Neural cell (in vitro differentiated cells): ENCODE results near the gene NGB. TPM values are rescaled to one million over a fixed set of nuclear protein-coding genes. Genes with fewer than 3 reads are reported as not detected.

Source experiments
- H2AFZ ChIP-seq: fragments of 200-600, 300-800 bp; sonication (generic), shearing (Covaris generic); 2 replicates; pipeline ENCODE4 v1.6.0; 2014; ENCODE audit warnings: low read depth, mild to moderate bottlenecking, antibody characterized with exemption, low read length, moderate library complexity
- H3F3A ChIP-seq: fragments of 200-600 bp; shearing (Covaris generic); 2 replicates; pipeline ENCODE4 v1.6.1; 2016; ENCODE audit warnings: mild to moderate bottlenecking, moderate library complexity, mixed read lengths, antibody characterized with exemption, low read length; ENCODE audit not compliant: insufficient read depth, poor library complexity, severe bottlenecking
- H3K27ac ChIP-seq: fragments of 200-600, 300-800 bp; sonication (generic), shearing (Covaris generic); 2 replicates; pipeline ENCODE4 v1.5.1; 2014; ENCODE audit warnings: mild to moderate bottlenecking, low read length, moderate library complexity
- H3K27me3 ChIP-seq: fragments of 300-800, 200-600 bp; sonication (generic), shearing (Covaris generic); 2 replicates; pipeline ENCODE4 v1.6.0; 2014; ENCODE audit warnings: mild to moderate bottlenecking, low read depth, low read length, moderate library complexity; ENCODE audit not compliant: insufficient read depth
- H3K36me3 ChIP-seq: fragments of 300-800, 200-600 bp; sonication (generic), shearing (Covaris generic); 2 replicates; pipeline ENCODE4 v1.5.1; 2014; ENCODE audit warnings: mild to moderate bottlenecking, antibody characterized with exemption, low read length, moderate library complexity; ENCODE audit not compliant: insufficient read depth
- H3K4me2 ChIP-seq: fragments of 300-800, 200-600 bp; sonication (generic), shearing (Covaris generic); 2 replicates; pipeline ENCODE4 v1.6.0; 2014; ENCODE audit warnings: mild to moderate bottlenecking, low read length
- H3K4me3 ChIP-seq: fragments of 300-800, 200-600 bp; sonication (generic), shearing (Covaris generic); 2 replicates; pipeline ENCODE4 v1.5.1; 2014; ENCODE audit warnings: mild to moderate bottlenecking, low read length, moderate library complexity
- H3K79me2 ChIP-seq: fragments of 200-600 bp; shearing (Covaris generic); replicated peaks from 2 replicates; pipeline ENCODE4 v1.6.0; 2014; ENCODE audit warnings: mild to moderate bottlenecking, low read length, moderate library complexity; ENCODE audit not compliant: insufficient read depth
- H3K9ac ChIP-seq: fragments of 300-800, 200-600 bp; sonication (generic), shearing (Covaris generic); 2 replicates; pipeline ENCODE4 v1.6.1; 2016; ENCODE audit warnings: mild to moderate bottlenecking, low read length, mixed read lengths
- H3K9me2 ChIP-seq: fragments of 200-600 bp; shearing (Covaris generic); 2 replicates; pipeline ENCODE4 v1.6.1; 2016; ENCODE audit warnings: mild to moderate bottlenecking, low read length, mixed read lengths; ENCODE audit not compliant: insufficient read depth
- H3K9me3 ChIP-seq: fragments of 200-600, 300-800 bp; sonication (generic), shearing (Covaris generic); 2 replicates; pipeline ENCODE4 v1.6.1; 2016; ENCODE audit warnings: mild to moderate bottlenecking, mixed run types, low read length, moderate library complexity, mixed read lengths
- H4K20me1 ChIP-seq: fragments of 200-600 bp; shearing (Covaris generic); 2 replicates; pipeline ENCODE4 v1.6.1; 2016; ENCODE audit warnings: mild to moderate bottlenecking, mixed run types; ENCODE audit not compliant: insufficient read depth
- EP300 ChIP-seq: fragments of 450-650 bp; conservative IDR thresholded peaks from 2 replicates; pipeline ENCODE4 v1.6.1; 2014; ENCODE audit warnings: antibody characterized with exemption, mild to moderate bottlenecking, moderate library complexity; ENCODE audit not compliant: poor library complexity, severe bottlenecking
- EZH2 ChIP-seq: fragments of 200-600, 300-800 bp; shearing (Covaris generic), sonication (generic); IDR thresholded peaks from 2 replicates; pipeline ENCODE4 v1.6.1; 2014; ENCODE audit warnings: antibody characterized with exemption, low read length, borderline replicate concordance, mild to moderate bottlenecking; ENCODE audit not compliant: insufficient read depth, poor library complexity, severe bottlenecking
- MXI1 ChIP-seq: fragments of 450-650 bp; conservative IDR thresholded peaks from 2 replicates; pipeline ENCODE4 v1.6.1; 2014; ENCODE audit warnings: antibody characterized with exemption, mild to moderate bottlenecking; ENCODE audit not compliant: poor library complexity, severe bottlenecking
- POLR2AphosphoS5 ChIP-seq: IDR thresholded peaks from 2 replicates; pipeline ENCODE4 v1.6.1; 2012
- RAD21 ChIP-seq: fragments of 450-650 bp; conservative IDR thresholded peaks from 2 replicates; pipeline ENCODE4 v1.6.1; 2014; ENCODE audit warnings: antibody characterized with exemption, mild to moderate bottlenecking, moderate library complexity
- SMC3 ChIP-seq: fragments of 450-650 bp; conservative IDR thresholded peaks from 2 replicates; pipeline ENCODE4 v1.6.1; 2014; ENCODE audit warnings: antibody characterized with exemption, mild to moderate bottlenecking, moderate library complexity; ENCODE audit not compliant: poor library complexity
- TAF1 ChIP-seq: IDR thresholded peaks from 2 replicates; pipeline ENCODE4 v1.6.1; 2012; ENCODE audit warnings: low read depth
- polyA plus RNA-seq: library from polyadenylated mRNA; depleted of rRNA; stranded (reverse); fragments of >200 nt; gene quantifications from 2 replicates; pipeline ENCODE4 v1.2.3, GENCODE V29; 2014
- TF ChIP-seq, protein P1 (sequence below): fragments of 450-650 bp; IDR thresholded peaks from 2 replicates; pipeline ENCODE4 v1.5.1; 2014; ENCODE audit warnings: antibody characterized with exemption, mild to moderate bottlenecking, moderate library complexity; ENCODE audit not compliant: poor library complexity, severe bottlenecking
- TF ChIP-seq, protein P2 (sequence below): IDR thresholded peaks from 2 replicates; pipeline ENCODE4 v1.6.1; 2012; ENCODE audit warnings: borderline replicate concordance

NGB gene
- polyA plus RNA-seq, 1 donor from 2014 or later: 0.87 TPM

DNA sequence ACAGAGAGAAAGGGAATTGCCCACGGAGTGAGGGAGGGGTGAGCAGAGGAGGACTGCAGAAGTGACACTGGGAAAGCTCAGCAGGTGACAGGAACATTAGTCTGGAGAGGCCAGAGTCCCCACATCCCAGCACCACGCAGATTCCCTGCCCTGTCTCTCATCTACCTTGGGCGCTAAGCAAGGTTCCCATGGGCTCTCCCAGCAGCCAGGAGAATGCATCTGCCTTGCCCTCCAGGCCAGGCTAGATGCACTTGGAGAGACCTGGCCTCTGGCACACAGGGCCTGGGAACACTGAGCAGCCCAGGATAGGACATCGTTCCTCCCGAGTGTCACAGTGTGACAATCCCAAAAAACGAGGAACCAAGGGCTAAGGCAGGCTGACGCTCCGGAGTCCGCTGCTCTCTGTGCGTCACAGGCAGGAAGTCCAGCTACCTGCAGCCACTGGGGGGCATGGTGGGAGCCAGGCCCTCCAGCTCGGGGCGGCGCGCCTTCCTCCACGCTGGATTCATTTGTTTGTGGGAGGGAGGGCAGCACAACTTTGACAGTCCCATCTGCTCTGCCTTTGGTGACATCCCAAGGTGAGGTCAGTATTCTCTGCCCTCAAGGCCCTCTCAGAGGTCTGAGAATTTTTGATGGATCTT, 5.4 kb upstream of the NGB start:
- no peaks in the 10 kb centered on the region for H3K79me2 ChIP-seq
- peak overlapping the region; percentile 67 for H3K27ac ChIP-seq
- H3K4me2 ChIP-seq: no peak overlapping the region
- H3K9me2 ChIP-seq: no peaks in the 10 kb centered on the region
- no peak for TF ChIP-seq RAD21
- TF ChIP-seq POLR2AphosphoS5: no peak
- TF ChIP-seq, protein P1, sequence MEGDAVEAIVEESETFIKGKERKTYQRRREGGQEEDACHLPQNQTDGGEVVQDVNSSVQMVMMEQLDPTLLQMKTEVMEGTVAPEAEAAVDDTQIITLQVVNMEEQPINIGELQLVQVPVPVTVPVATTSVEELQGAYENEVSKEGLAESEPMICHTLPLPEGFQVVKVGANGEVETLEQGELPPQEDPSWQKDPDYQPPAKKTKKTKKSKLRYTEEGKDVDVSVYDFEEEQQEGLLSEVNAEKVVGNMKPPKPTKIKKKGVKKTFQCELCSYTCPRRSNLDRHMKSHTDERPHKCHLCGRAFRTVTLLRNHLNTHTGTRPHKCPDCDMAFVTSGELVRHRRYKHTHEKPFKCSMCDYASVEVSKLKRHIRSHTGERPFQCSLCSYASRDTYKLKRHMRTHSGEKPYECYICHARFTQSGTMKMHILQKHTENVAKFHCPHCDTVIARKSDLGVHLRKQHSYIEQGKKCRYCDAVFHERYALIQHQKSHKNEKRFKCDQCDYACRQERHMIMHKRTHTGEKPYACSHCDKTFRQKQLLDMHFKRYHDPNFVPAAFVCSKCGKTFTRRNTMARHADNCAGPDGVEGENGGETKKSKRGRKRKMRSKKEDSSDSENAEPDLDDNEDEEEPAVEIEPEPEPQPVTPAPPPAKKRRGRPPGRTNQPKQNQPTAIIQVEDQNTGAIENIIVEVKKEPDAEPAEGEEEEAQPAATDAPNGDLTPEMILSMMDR: no peak
- TF ChIP-seq EP300: no peak
- no peak for TF ChIP-seq SMC3
- no peak for TF ChIP-seq MXI1
- TF ChIP-seq EZH2: no peak
- TF ChIP-seq, protein P2, sequence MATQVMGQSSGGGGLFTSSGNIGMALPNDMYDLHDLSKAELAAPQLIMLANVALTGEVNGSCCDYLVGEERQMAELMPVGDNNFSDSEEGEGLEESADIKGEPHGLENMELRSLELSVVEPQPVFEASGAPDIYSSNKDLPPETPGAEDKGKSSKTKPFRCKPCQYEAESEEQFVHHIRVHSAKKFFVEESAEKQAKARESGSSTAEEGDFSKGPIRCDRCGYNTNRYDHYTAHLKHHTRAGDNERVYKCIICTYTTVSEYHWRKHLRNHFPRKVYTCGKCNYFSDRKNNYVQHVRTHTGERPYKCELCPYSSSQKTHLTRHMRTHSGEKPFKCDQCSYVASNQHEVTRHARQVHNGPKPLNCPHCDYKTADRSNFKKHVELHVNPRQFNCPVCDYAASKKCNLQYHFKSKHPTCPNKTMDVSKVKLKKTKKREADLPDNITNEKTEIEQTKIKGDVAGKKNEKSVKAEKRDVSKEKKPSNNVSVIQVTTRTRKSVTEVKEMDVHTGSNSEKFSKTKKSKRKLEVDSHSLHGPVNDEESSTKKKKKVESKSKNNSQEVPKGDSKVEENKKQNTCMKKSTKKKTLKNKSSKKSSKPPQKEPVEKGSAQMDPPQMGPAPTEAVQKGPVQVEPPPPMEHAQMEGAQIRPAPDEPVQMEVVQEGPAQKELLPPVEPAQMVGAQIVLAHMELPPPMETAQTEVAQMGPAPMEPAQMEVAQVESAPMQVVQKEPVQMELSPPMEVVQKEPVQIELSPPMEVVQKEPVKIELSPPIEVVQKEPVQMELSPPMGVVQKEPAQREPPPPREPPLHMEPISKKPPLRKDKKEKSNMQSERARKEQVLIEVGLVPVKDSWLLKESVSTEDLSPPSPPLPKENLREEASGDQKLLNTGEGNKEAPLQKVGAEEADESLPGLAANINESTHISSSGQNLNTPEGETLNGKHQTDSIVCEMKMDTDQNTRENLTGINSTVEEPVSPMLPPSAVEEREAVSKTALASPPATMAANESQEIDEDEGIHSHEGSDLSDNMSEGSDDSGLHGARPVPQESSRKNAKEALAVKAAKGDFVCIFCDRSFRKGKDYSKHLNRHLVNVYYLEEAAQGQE: no peak
- no peak for TF ChIP-seq TAF1
- no peaks in the 10 kb centered on the region for H3F3A ChIP-seq
- H3K9ac ChIP-seq: peak overlapping the region; percentile 25
- peak overlapping the region; percentile 29 for H3K4me3 ChIP-seq
- H4K20me1 ChIP-seq: no peaks in the 10 kb centered on the region
- H2AFZ ChIP-seq: no peak overlapping the region
- no peaks in the 10 kb centered on the region for H3K36me3 ChIP-seq
- H3K9me3 ChIP-seq: no peaks in the 10 kb centered on the region
- H3K27me3 ChIP-seq: peaks cover 12% of the 10 kb centered on the region

DNA sequence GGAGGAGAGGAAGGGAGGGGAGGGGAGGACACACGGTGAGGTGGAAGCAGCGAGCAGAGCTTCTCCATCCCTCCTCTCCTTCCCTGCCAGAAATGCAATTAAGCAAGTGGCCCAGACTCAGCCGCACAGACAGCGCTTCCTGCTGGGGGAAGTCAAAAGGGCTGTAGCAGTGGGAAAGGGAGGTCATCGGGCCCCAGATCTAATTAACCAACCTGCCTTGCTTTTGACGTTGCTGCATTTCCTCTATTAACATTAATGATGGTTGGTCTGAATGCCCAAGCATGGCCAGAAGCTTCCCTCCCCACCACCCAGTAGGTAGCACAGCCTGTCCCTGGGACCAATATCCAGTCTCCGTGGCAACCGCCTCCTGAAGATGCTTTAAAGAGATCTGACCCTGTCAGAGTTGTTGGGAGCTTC, 4.6 kb upstream of the NGB start:
- H3K27me3 ChIP-seq: peaks cover 20% of the 10 kb centered on the region
- H3K36me3 ChIP-seq: no peaks in the 10 kb centered on the region
- TF ChIP-seq, protein P1: peak; percentile 51
- TF ChIP-seq SMC3 (peak; percentile 20), POLR2AphosphoS5 (peak; percentile 25), RAD21 (peak; percentile 36), EP300 (no peak)
- H3K9me2 ChIP-seq: no peaks in the 10 kb centered on the region
- no peak overlapping the region for H2AFZ ChIP-seq
- H3K27ac ChIP-seq: peak overlapping the region; percentile 67
- no peaks in the 10 kb centered on the region for H3F3A ChIP-seq
- no peaks in the 10 kb centered on the region for H3K79me2 ChIP-seq
- peak overlapping the region; percentile 29 for H3K4me3 ChIP-seq
- peak overlapping the region; percentile 32 for H3K9ac ChIP-seq
- H3K4me2 ChIP-seq: no peak overlapping the region
- no peaks in the 10 kb centered on the region for H3K9me3 ChIP-seq
- no peaks in the 10 kb centered on the region for H4K20me1 ChIP-seq
